Colonic mucosa (tissue), 4 donors: Measurements from ENCODE around the gene LRRC73. TPM values are rescaled to one million over a fixed set of nuclear protein-coding genes. Genes with fewer than 3 reads are reported as not detected.

ENCODE experiments used
- DNase-seq: peaks from one replicate; pipeline ENCODE4 v3.0.0-alpha.2; 2020
- H3K27ac ChIP-seq: fragments of 200-600 bp; one replicate; pipeline ENCODE4 v1.8.0; 2021
- H3K27me3 ChIP-seq: fragments of 200-600 bp; one replicate; pipeline ENCODE4 v1.8.0; 2021
- H3K36me3 ChIP-seq: fragments of 200-600 bp; one replicate; pipeline ENCODE4 v1.8.0; 2021
- H3K4me1 ChIP-seq: fragments of 200-600 bp; one replicate; pipeline ENCODE4 v1.8.0; 2021; ENCODE audit warnings: mild to moderate bottlenecking
- H3K4me3 ChIP-seq: fragments of 200-600 bp; one replicate; pipeline ENCODE4 v1.8.0; 2021
- H3K9ac ChIP-seq, 2 donors: one replicate each; pipeline ENCODE4 v1.7.0; 2013; ENCODE audit warnings: control low read depth in 2 of 2, low read depth in 2 of 2, low read length in 2 of 2
- H3K9me3 ChIP-seq: fragments of 200-600 bp; one replicate; pipeline ENCODE4 v1.8.0; 2021
- CTCF ChIP-seq: fragments of 200-600 bp; IDR thresholded peaks from one replicate; pipeline ENCODE4 v1.8.0; 2022; ENCODE audit warnings: antibody characterized with exemption, mild to moderate bottlenecking
- intact Hi-C: fragments of 100-400 bp; cut with DNase I; formaldehyde crosslinking; loops from one replicate; pipeline ENCODE4 v1.14.1; 2022
- total RNA-seq, 2 donors: library from RNA; stranded (reverse); fragmentation: NEBNext Ultra II Directional in 1 of 2; extraction: Animal tissue kit (Norgen Biotek cat#: 25700) in 1 of 2; gene quantifications; one replicate each; pipeline ENCODE4 v1.2.1, GENCODE V29; 2021
- donor health status: healthy.
- donor health status: DM: no; HTN: no; CAD: no.
- donor health status: DM: no; HTN: no; CAD: no.

LRRC73 gene
- total RNA-seq, 2 donors from 2014 or later = 0.77 to 1.1 TPM

- intact Hi-C loops = no loop called here
- no peak for TF ChIP-seq CTCF
- no peak for DNase-seq
Observed at GRCh38 chr6:43457643-43458042, 52.5 kb downstream of the LRRC73 start.

More at GRCh38 chr6:43457643-43458042, 52.5 kb downstream of the LRRC73 start:
- H3K4me3 ChIP-seq = no peak overlapping the region
- H3K4me1 ChIP-seq = peaks cover 5% of the 10 kb centered on the region
- peaks cover 13% of the 10 kb centered on the region for H3K27me3 ChIP-seq
- H3K36me3 ChIP-seq = no peaks in the 10 kb centered on the region
- H3K27ac ChIP-seq = no peak overlapping the region
- H3K9me3 ChIP-seq = no peaks in the 10 kb centered on the region
- no peak overlapping the region for H3K9ac ChIP-seq

Other genes with a start within 250 kb of the LRRC73 start
- gene SLC22A7, start 212.1 kb downstream of the LRRC73 start, total RNA-seq = not detected
- gene CRIP3, start 201.5 kb downstream of the LRRC73 start, total RNA-seq = 1 to 10 TPM in 1 of 2 donors, under 1 TPM in 1; 0.69 to 1.8 TPM
- 10 to 100 TPM; 12.3 TPM for gene ZNF318, start 140.7 kb downstream of the LRRC73 start, total RNA-seq
- gene ABCC10, start 82.8 kb downstream of the LRRC73 start, total RNA-seq = 10 to 100 TPM; 22.9 to 33.9 TPM
- under 1 TPM; 0.19 to 0.22 TPM for gene DLK2, start 54.8 kb downstream of the LRRC73 start, total RNA-seq
- 10 to 100 TPM; 18.6 to 26.4 TPM for gene TJAP1, start 32.8 kb downstream of the LRRC73 start, total RNA-seq
- gene YIPF3, start 6.6 kb upstream of the LRRC73 start, total RNA-seq = 100 to 1,000 TPM; 121 to 129 TPM
- 10 to 100 TPM; 28.1 to 41.8 TPM for gene POLR1C, start 6.7 kb upstream of the LRRC73 start, total RNA-seq
- gene XPO5, start 65.7 kb upstream of the LRRC73 start, total RNA-seq = 10 to 100 TPM; 23.1 to 32.3 TPM
- gene POLH, start 65.8 kb upstream of the LRRC73 start, total RNA-seq = 10 to 100 TPM; 12.3 to 23.8 TPM
- gene GTPBP2, start 118.9 kb upstream of the LRRC73 start, total RNA-seq = 10 to 100 TPM; 50.0 to 51.7 TPM
- gene MAD2L1BP, start 125.5 kb upstream of the LRRC73 start, total RNA-seq = 10 to 100 TPM; 47.7 to 48.8 TPM
- gene RSPH9, start 134.7 kb upstream of the LRRC73 start, total RNA-seq = not detected
- 100 to 1,000 TPM in 1 of 2 donors, 10 to 100 TPM in 1; 83.6 to 120 TPM for gene MRPS18A, start 177.4 kb upstream of the LRRC73 start, total RNA-seq